Panc1 (cell line): ENCODE data around the gene TMEM123. TPM values are rescaled to one million over a fixed set of nuclear protein-coding genes. Genes with fewer than 3 reads are reported as not detected.
A peak's percentile ranks its signal among the peaks of the same experiment; 100 is the strongest.

Experiments used
- ATAC-seq: fragments of 200-7000 bp; cut with Tn5 transposase; 2 replicates; pipeline ENCODE4 v1.9.1; 2020; ENCODE audit warnings: mild to moderate bottlenecking, moderate library complexity
- BruUV-seq: library from RNA; stranded (reverse); fragments of 400-500 nt; replicated peaks from 2 replicates; lab custom pipeline; 2021; lab: Mats Ljungman, UMichigan
- CTCF ChIA-PET: fragments of 300-600 bp; sonication (Branson Sonifier 250); formaldehyde crosslinking; loops from one replicate; lab custom pipeline; 2022; ENCODE audit warnings: antibody characterized with exemption; lab: Charles Lee
- POLR2A ChIA-PET: fragments of 300-600 bp; sonication (Branson Sonifier 250); formaldehyde crosslinking; loops from one replicate; lab custom pipeline; 2022; ENCODE audit warnings: antibody characterized with exemption; lab: Charles Lee
- DNase-seq: peaks from one replicate; pipeline ENCODE4 v3.0.0-alpha.2; 2010; ENCODE audit warnings: low read depth, low spot score
- H3K27ac ChIP-seq: 2 replicates; pipeline ENCODE4 v1.5.1; 2011; ENCODE audit warnings: mild to moderate bottlenecking, low read length, inconsistent platforms
- H3K27me3 ChIP-seq: fragments of 200-500 bp; sonication (Bioruptor generic); 2 replicates; pipeline ENCODE4 v1.6.0; 2014; ENCODE audit warnings: low read length, inconsistent platforms; ENCODE audit not compliant: control insufficient read depth, insufficient read depth
- H3K36me3 ChIP-seq: fragments of 200-500 bp; sonication (Bioruptor generic); 2 replicates; pipeline ENCODE4 v1.5.1; 2014; ENCODE audit warnings: inconsistent platforms, mild to moderate bottlenecking, low read length, moderate library complexity; ENCODE audit not compliant: control insufficient read depth, insufficient read depth
- H3K4me1 ChIP-seq: 2 replicates; pipeline ENCODE4 v1.5.1; 2011; ENCODE audit warnings: inconsistent platforms, mild to moderate bottlenecking, low read length, moderate library complexity; ENCODE audit not compliant: control insufficient read depth, insufficient read depth
- H3K4me3 ChIP-seq, 2 experiments: 2 replicates each; pipeline ENCODE4 v1.5.1; 2011 to 2012; ENCODE audit warnings: low read depth in 2 of 2, low read length in 2 of 2, mild to moderate bottlenecking in 2 of 2, inconsistent platforms in 1 of 2, moderate library complexity in 1 of 2
- H3K9me3 ChIP-seq: fragments of 200-500 bp; sonication (Bioruptor generic); 2 replicates; pipeline ENCODE4 v1.5.1; 2014; ENCODE audit warnings: low read depth, mild to moderate bottlenecking, inconsistent platforms, low read length, moderate library complexity; ENCODE audit not compliant: control insufficient read depth, insufficient read depth
- CTCF ChIP-seq: fragments of 450-650 bp; IDR thresholded peaks from 2 replicates; pipeline ENCODE4 v1.5.1; 2017; ENCODE audit warnings: mild to moderate bottlenecking
- POLR2AphosphoS5 ChIP-seq: IDR thresholded peaks from 2 replicates; pipeline ENCODE4 v1.6.1; 2012; ENCODE audit warnings: mild to moderate bottlenecking, low read depth, low read length, moderate library complexity
- REST ChIP-seq, 2 experiments: IDR thresholded peaks; 2 replicates each; pipeline ENCODE4 v1.6.1; 2011 to 2012; ENCODE audit warnings: low read depth in 2 of 2, control low read depth in 1 of 2, low read length in 1 of 2, mild to moderate bottlenecking in 1 of 2, moderate library complexity in 1 of 2; ENCODE audit not compliant: insufficient read depth in 1 of 2
- SIN3A ChIP-seq: IDR thresholded peaks from 2 replicates; pipeline ENCODE4 v1.6.1; 2012; ENCODE audit warnings: low read depth, mild to moderate bottlenecking, low read length, moderate library complexity, borderline replicate concordance; ENCODE audit not compliant: insufficient read depth
- TCF7L2 ChIP-seq: IDR thresholded peaks from 2 replicates; pipeline ENCODE4 v1.6.1; 2011; ENCODE audit warnings: mild to moderate bottlenecking, low read depth, low read length, inconsistent platforms
- in situ Hi-C: cut with HindIII; loops from 2 replicates; pipeline ENCODE4 v1.10.0; 2016; ENCODE audit warnings: low sequenced_read_pairs, low pct_unique_long_range_greater_than_20kb
- intact Hi-C: fragments of 100-400 bp; cut with micrococcal nuclease; formaldehyde crosslinking; loops from one replicate; pipeline ENCODE4 v1.10.0; 2022; ENCODE audit not compliant: unreplicated experiment
- total RNA-seq: library from RNA; stranded (reverse); gene quantifications from one replicate; pipeline ENCODE4 v1.2.1, GENCODE V29; 2021; ENCODE audit not compliant: unreplicated experiment

TMEM123 gene
- total RNA-seq, 1 experiment from 2014 or later = 383 TPM

- ATAC-seq (no peak), DNase-seq (no peak)
- intact Hi-C loops = loop anchor here (5.0 kb wide), 1 partner anchor 95 kb away; no protein-coding TSS in a partner anchor
Observed at GRCh38 chr11:102402548-102402947, 50.0 kb downstream of the TMEM123 start.

GRCh38 chr11:102401905-102402304 lies 50.7 kb downstream of the TMEM123 start:
- POLR2A ChIA-PET = interaction anchor here (0.6 kb wide), 1 partner anchor 171 kb away, joined by 3 read pairs; no protein-coding TSS in a partner anchor
- TF ChIP-seq TCF7L2 = no peak
- TF ChIP-seq SIN3A = no peak
- TF ChIP-seq REST (IDR thresholded peaks at IDR 0.05; ENCODE audit: insufficient read depth in 1 of 2, low read depth in 2 of 2, low read length in 1 of 2) = no peak
- TF ChIP-seq CTCF = no peak
- TF ChIP-seq POLR2AphosphoS5 = peak; percentile 39; the same call in 1 of the 2 replicates

More at GRCh38 chr11:102402548-102402947, 50.0 kb downstream of the TMEM123 start:
- H3K27me3 ChIP-seq = no peaks in the 10 kb centered on the region
- peak overlapping the region; percentile 36; the same call in 1 of the 2 replicates for H3K27ac ChIP-seq
- POLR2A ChIA-PET = interaction anchor here (0.6 kb wide), 1 partner anchor 170 kb away, joined by 3 read pairs; no protein-coding TSS in a partner anchor
- H3K4me3 ChIP-seq = no peak overlapping the region
- H3K4me1 ChIP-seq = peaks cover 38% of the 10 kb centered on the region
- in situ Hi-C loops = no loop called here
- BruUV-seq = no TSS peak
- no peak for TF ChIP-seq POLR2AphosphoS5
- TF ChIP-seq SIN3A = no peak
- TF ChIP-seq REST (IDR thresholded peaks at IDR 0.05; ENCODE audit: insufficient read depth in 1 of 2, low read depth in 2 of 2, low read length in 1 of 2) = 0 out of 4 replicates have a peak, but pooled peaks of 1 of the 2 experiments have one; percentile 5
- no peak for TF ChIP-seq CTCF
- no peak for TF ChIP-seq TCF7L2
- peaks cover 30% of the 10 kb centered on the region for H3K36me3 ChIP-seq
- no peaks in the 10 kb centered on the region for H3K9me3 ChIP-seq
- CTCF ChIA-PET = interaction anchor here (0.6 kb wide), 1 partner anchor 10 kb away, joined by 3 read pairs; no protein-coding TSS in a partner anchor

More at GRCh38 chr11:102401905-102402304, 50.7 kb downstream of the TMEM123 start:
- Histone ChIP-seq H3K36me3 (peaks cover 36% of the 10 kb centered on the region), H3K4me3 (no peak overlapping the region), H3K27ac (peak overlapping the region; percentile 0), H3K27me3 (no peaks in the 10 kb centered on the region), H3K4me1 (peaks cover 38% of the 10 kb centered on the region), H3K9me3 (no peaks in the 10 kb centered on the region)
- CTCF ChIA-PET = interaction anchor here (1.0 kb wide), 1 partner anchor 11 kb away, joined by 4 read pairs; no protein-coding TSS in a partner anchor
- no TSS peak for BruUV-seq
- in situ Hi-C loops (no loop called here), intact Hi-C loops (loop anchor here (5.0 kb wide), 1 partner anchor 95 kb away; no protein-coding TSS in a partner anchor)
- DNase-seq = no peak
- no peak for ATAC-seq
